Measurements from ENCODE around the gene OR2A14. TPM values are rescaled to one million over a fixed set of nuclear protein-coding genes. Genes with fewer than 3 reads are reported as not detected.

Gene OR2A14
- total RNA-seq, 1 experiment from 2014 or later = not detected

DNA sequence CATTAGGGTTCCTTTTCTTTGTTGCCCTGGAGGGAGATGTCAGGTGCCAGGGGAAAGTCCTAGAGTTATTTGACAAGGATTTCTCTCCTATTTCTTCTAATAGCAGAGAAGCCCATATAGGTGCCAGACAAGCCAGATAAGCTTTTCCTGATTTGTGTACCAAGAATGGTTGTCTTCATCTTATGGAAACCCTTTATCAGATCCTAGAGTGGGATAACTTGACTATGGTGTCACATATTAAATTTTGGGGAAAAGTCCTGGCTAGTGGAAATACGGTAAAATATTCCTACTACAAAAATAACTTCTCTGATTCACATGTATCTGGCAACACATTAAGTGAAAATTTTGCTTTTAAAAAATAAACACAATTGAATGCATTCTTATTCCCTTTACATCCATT lies 35.7 kb upstream of the OR2A14 start:
- Histone ChIP-seq H2BK15ac (ENCODE audit: low read depth, low read length) (no peak overlapping the region), H4K8ac (replicated peaks; ENCODE audit: insufficient read length, low read depth, low read length) (no peak overlapping the region), H2BK20ac (ENCODE audit: low read depth, low read length, poor library complexity, severe bottlenecking) (no peak overlapping the region), H3K23me2 (ENCODE audit: insufficient read length, low read depth, low read length, poor library complexity, severe bottlenecking) (peaks cover 2% of the 10 kb centered on the region), H4K20me1 (ENCODE audit: control insufficient read depth, insufficient read depth, insufficient read length) (no peaks in the 10 kb centered on the region), H3K4me2 (ENCODE audit: insufficient read depth, insufficient read length, low read length) (no peak overlapping the region), H4K91ac (ENCODE audit: insufficient read length, low read depth, low read length) (no peak overlapping the region), H3K18ac (ENCODE audit: insufficient read length, low read depth, low read length) (no peak overlapping the region), H3K79me2 (ENCODE audit: insufficient read depth, low read length) (no peaks in the 10 kb centered on the region), H2AK5ac (ENCODE audit: insufficient read length, low read length) (no peak overlapping the region), H3K14ac (ENCODE audit: insufficient read depth, low read length) (no peak overlapping the region), H2BK120ac (ENCODE audit: low read depth, low read length, poor library complexity, severe bottlenecking) (no peak overlapping the region), H3K56ac (ENCODE audit: insufficient read length, low read depth, low read length) (no peak overlapping the region), H2BK12ac (ENCODE audit: insufficient read length, low read depth, low read length) (no peak overlapping the region), H3K9ac (ENCODE audit: extremely low read depth, insufficient read length, low read length) (no peak overlapping the region), H3K23ac (ENCODE audit: insufficient read length, low read depth, low read length) (no peak overlapping the region), H3K27me3 (ENCODE audit: insufficient read depth, low read length) (no peaks in the 10 kb centered on the region), H3K27ac (ENCODE audit: insufficient read length, low read depth, low read length) (no peak overlapping the region), H4K5ac (ENCODE audit: insufficient read length, low read depth, low read length) (no peak overlapping the region), H2BK5ac (ENCODE audit: insufficient read length, low read length) (no peak overlapping the region), H3K4ac (ENCODE audit: low read depth, low read length) (no peak overlapping the region), H3K9me3 (ENCODE audit: control insufficient read depth, low read depth, low read length) (no peaks in the 10 kb centered on the region), H2AFZ (ENCODE audit: low read length) (no peak overlapping the region), H3K79me1 (ENCODE audit: insufficient read depth, low read depth, low read length, poor library complexity, severe bottlenecking) (no peaks in the 10 kb centered on the region), H3T11ph (ENCODE audit: low read length) (no peak overlapping the region), H3K4me1 (ENCODE audit: insufficient read depth, low read length) (no peaks in the 10 kb centered on the region)
- no peak for DNase-seq
- TF ChIP-seq, protein P1, sequence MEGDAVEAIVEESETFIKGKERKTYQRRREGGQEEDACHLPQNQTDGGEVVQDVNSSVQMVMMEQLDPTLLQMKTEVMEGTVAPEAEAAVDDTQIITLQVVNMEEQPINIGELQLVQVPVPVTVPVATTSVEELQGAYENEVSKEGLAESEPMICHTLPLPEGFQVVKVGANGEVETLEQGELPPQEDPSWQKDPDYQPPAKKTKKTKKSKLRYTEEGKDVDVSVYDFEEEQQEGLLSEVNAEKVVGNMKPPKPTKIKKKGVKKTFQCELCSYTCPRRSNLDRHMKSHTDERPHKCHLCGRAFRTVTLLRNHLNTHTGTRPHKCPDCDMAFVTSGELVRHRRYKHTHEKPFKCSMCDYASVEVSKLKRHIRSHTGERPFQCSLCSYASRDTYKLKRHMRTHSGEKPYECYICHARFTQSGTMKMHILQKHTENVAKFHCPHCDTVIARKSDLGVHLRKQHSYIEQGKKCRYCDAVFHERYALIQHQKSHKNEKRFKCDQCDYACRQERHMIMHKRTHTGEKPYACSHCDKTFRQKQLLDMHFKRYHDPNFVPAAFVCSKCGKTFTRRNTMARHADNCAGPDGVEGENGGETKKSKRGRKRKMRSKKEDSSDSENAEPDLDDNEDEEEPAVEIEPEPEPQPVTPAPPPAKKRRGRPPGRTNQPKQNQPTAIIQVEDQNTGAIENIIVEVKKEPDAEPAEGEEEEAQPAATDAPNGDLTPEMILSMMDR (conservative IDR thresholded peaks at IDR 0.05) = no peak
- Mint-ChIP-seq H3K4me1 (peaks cover 2 to 3% of the 10 kb centered on the region in 2 experiments; a peak in 2 of 4 replicates), H3K27ac (no peak overlapping the region), H3K4me3 (no peak overlapping the region), H3K27me3 (ENCODE audit: low read depth) (no peaks in the 10 kb centered on the region), H3K36me3 (ENCODE audit: insufficient read depth in 1 of 3, low read depth in 3 of 3) (no peaks in the 10 kb centered on the region; a peak in 1 of 7 replicates), H3K9me3 (peaks cover 0 to 11% of the 10 kb centered on the region in 2 experiments; a peak in 1 of 5 replicates)
- no CpG with 5 or more reads among the region's 1 CpG for WGBS (ENCODE audit: extremely low coverage, insufficient read length, low lambda C conversion rate)

Measured in H9 (cell line).